Ishikawa (cell line): ENCODE results near the gene SERPINB10.

Experiments
- CEBPB ChIP-seq: IDR thresholded peaks from 2 replicates; pipeline ENCODE4 v1.6.1; 2012
- CREB1 ChIP-seq: IDR thresholded peaks from 2 replicates; pipeline ENCODE4 v1.6.1; 2012; ENCODE audit warnings: low read depth
- EGR1 ChIP-seq: IDR thresholded peaks from 2 replicates; pipeline ENCODE4 v1.6.1; 2012
- EP300 ChIP-seq: IDR thresholded peaks from 2 replicates; pipeline ENCODE4 v1.6.1; 2012; ENCODE audit warnings: borderline replicate concordance
- FOXM1 ChIP-seq: IDR thresholded peaks from 2 replicates; pipeline ENCODE4 v1.6.1; 2012; ENCODE audit warnings: low read depth, borderline replicate concordance
- MAX ChIP-seq: IDR thresholded peaks from 2 replicates; pipeline ENCODE4 v1.6.1; 2012
- NFIC ChIP-seq: IDR thresholded peaks from 2 replicates; pipeline ENCODE4 v1.6.1; 2012
- RAD21 ChIP-seq: IDR thresholded peaks from 2 replicates; pipeline ENCODE4 v1.6.1; 2012; ENCODE audit warnings: low read depth
- REST ChIP-seq: IDR thresholded peaks from 2 replicates; pipeline ENCODE4 v1.6.1; 2012; ENCODE audit warnings: low read depth, mild to moderate bottlenecking
- TAF1 ChIP-seq: IDR thresholded peaks from 2 replicates; pipeline ENCODE4 v1.6.1; 2012; ENCODE audit warnings: low read depth, mild to moderate bottlenecking
- TCF12 ChIP-seq: IDR thresholded peaks from 2 replicates; pipeline ENCODE4 v1.6.1; 2012; ENCODE audit warnings: low read depth
- TEAD4 ChIP-seq: IDR thresholded peaks from 2 replicates; pipeline ENCODE4 v1.6.1; 2012
- USF1 ChIP-seq: IDR thresholded peaks from 2 replicates; pipeline ENCODE4 v1.6.1; 2012
- YY1 ChIP-seq: IDR thresholded peaks from 2 replicates; pipeline ENCODE4 v1.6.1; 2012; ENCODE audit warnings: low read depth
- ZBTB7A ChIP-seq: IDR thresholded peaks from 2 replicates; pipeline ENCODE4 v1.6.1; 2012; ENCODE audit warnings: low read depth

SERPINB10 gene

GRCh38 chr18:63867368-63868125 lies 40.2 kb upstream of the SERPINB10 start:
- TF ChIP-seq TAF1 (no peak), CEBPB (no peak), REST (no peak), YY1 (no peak), TCF12 (no peak), RAD21 (no peak), USF1 (no peak), CREB1 (no peak), FOXM1 (no peak), MAX (no peak), EP300 (no peak), EGR1 (no peak), ZBTB7A (no peak), TEAD4 (no peak), NFIC (no peak)

GRCh38 chr18:63868546-63868945 lies 39.2 kb upstream of the SERPINB10 start:
- no peak for TF ChIP-seq ZBTB7A
- TF ChIP-seq RAD21: no peak
- no peak for TF ChIP-seq TCF12
- TF ChIP-seq MAX: no peak
- no peak for TF ChIP-seq NFIC
- no peak for TF ChIP-seq CREB1
- TF ChIP-seq EP300: no peak
- TF ChIP-seq TAF1: no peak
- no peak for TF ChIP-seq CEBPB
- no peak for TF ChIP-seq EGR1
- TF ChIP-seq USF1: no peak
- TF ChIP-seq REST: no peak
- TF ChIP-seq YY1: no peak
- no peak for TF ChIP-seq FOXM1
- TF ChIP-seq TEAD4: no peak

- TF ChIP-seq REST: no peak
- no peak for TF ChIP-seq CREB1
- no peak for TF ChIP-seq TCF12
- TF ChIP-seq ZBTB7A: no peak
- no peak for TF ChIP-seq NFIC
- no peak for TF ChIP-seq RAD21
- TF ChIP-seq YY1: no peak
- TF ChIP-seq TEAD4: no peak
- TF ChIP-seq EGR1: no peak
- no peak for TF ChIP-seq TAF1
- no peak for TF ChIP-seq FOXM1
Measured at GRCh38 chr18:63869374-63869773, 38.4 kb upstream of the SERPINB10 start.

GRCh38 chr18:63869851-63870250 lies 37.9 kb upstream of the SERPINB10 start:
- no peak for TF ChIP-seq CREB1
- TF ChIP-seq TCF12: no peak
- TF ChIP-seq EGR1: no peak
- no peak for TF ChIP-seq FOXM1
- TF ChIP-seq NFIC: no peak
- TF ChIP-seq TEAD4: no peak
- no peak for TF ChIP-seq ZBTB7A
- TF ChIP-seq RAD21: no peak
- no peak for TF ChIP-seq REST
- TF ChIP-seq TAF1: no peak
- TF ChIP-seq CEBPB: no peak
- TF ChIP-seq YY1: no peak
- no peak for TF ChIP-seq USF1
